HepG2 (cell line): ENCODE results near the gene AK8. TPM values are rescaled to one million over a fixed set of nuclear protein-coding genes. Genes with fewer than 3 reads are reported as not detected.

Experiments
- BCL3 ChIP-seq: sonication (generic); formaldehyde crosslinking; IDR thresholded peaks from 2 replicates; pipeline ENCODE4 v1.5.1; 2020; ENCODE audit warnings: mild to moderate bottlenecking, missing genetic modification reagents, moderate library complexity
- CREBL2 ChIP-seq: sonication (generic); formaldehyde crosslinking; IDR thresholded peaks from 2 replicates; pipeline ENCODE4 v1.8.1; 2023; ENCODE audit warnings: missing genetic modification reagents, mild to moderate bottlenecking, borderline replicate concordance
- DPF2 ChIP-seq: sonication (generic); formaldehyde crosslinking; IDR thresholded peaks from 2 replicates; pipeline ENCODE4 v1.4.0; 2020; ENCODE audit warnings: mild to moderate bottlenecking, low read depth, missing genetic modification reagents, borderline replicate concordance
- ETV6 ChIP-seq: sonication (generic); formaldehyde crosslinking; conservative IDR thresholded peaks from 2 replicates; pipeline ENCODE4 v1.4.0; 2020; ENCODE audit warnings: missing genetic modification reagents
- GPBP1L1 ChIP-seq: sonication (generic); formaldehyde crosslinking; IDR thresholded peaks from 2 replicates; pipeline ENCODE4 v1.5.0; 2020; ENCODE audit warnings: mild to moderate bottlenecking, missing genetic modification reagents
- HNRNPL ChIP-seq: fragments of 200-400 bp; formaldehyde crosslinking; IDR thresholded peaks from 2 replicates; pipeline ENCODE4 v1.6.1; 2017; ENCODE audit warnings: mild to moderate bottlenecking, low read depth, low read length
- PHB2 ChIP-seq: fragments of 450-650 bp; IDR thresholded peaks from 2 replicates; pipeline ENCODE4 v1.6.1; 2018; ENCODE audit not compliant: partially characterized antibody
- RAD21 ChIP-seq: fragments of 450-650 bp; formaldehyde crosslinking; IDR thresholded peaks from 2 replicates; pipeline ENCODE4 v1.5.0; 2020; ENCODE audit warnings: mild to moderate bottlenecking
- SALL1 ChIP-seq: sonication (generic); formaldehyde crosslinking; IDR thresholded peaks from 2 replicates; pipeline ENCODE4 v1.8.0; 2022; ENCODE audit warnings: mild to moderate bottlenecking, missing genetic modification reagents
- SRSF4 ChIP-seq: fragments of 200-400 bp; formaldehyde crosslinking; IDR thresholded peaks from one replicate; pipeline ENCODE4 v1.6.1; 2018; ENCODE audit warnings: mild to moderate bottlenecking, low read depth, low read length, moderate library complexity; ENCODE audit not compliant: poor library complexity, severe bottlenecking
- ZNF292 ChIP-seq: sonication (generic); formaldehyde crosslinking; IDR thresholded peaks from 2 replicates; pipeline ENCODE4 v1.8.1; 2022; ENCODE audit warnings: mild to moderate bottlenecking, low read depth, missing genetic modification reagents, borderline replicate concordance
- ZNF33A ChIP-seq: sonication (generic); formaldehyde crosslinking; IDR thresholded peaks from 2 replicates; pipeline ENCODE4 v1.5.1; 2020; ENCODE audit warnings: missing genetic modification reagents, mild to moderate bottlenecking, moderate library complexity, borderline replicate concordance
- ZNF562 ChIP-seq: sonication (generic); formaldehyde crosslinking; IDR thresholded peaks from 2 replicates; pipeline ENCODE4 v1.8.0; 2022; ENCODE audit warnings: missing genetic modification reagents, borderline replicate concordance
- ZNF639 ChIP-seq: conservative IDR thresholded peaks from 2 replicates; pipeline ENCODE4 v1.6.1; 2018; ENCODE audit warnings: missing genetic modification reagents
- ZNF768 ChIP-seq: sonication (generic); formaldehyde crosslinking; IDR thresholded peaks from 2 replicates; pipeline ENCODE4 v1.4.0; 2020; ENCODE audit warnings: missing genetic modification reagents
- ZNF800 ChIP-seq: sonication (generic); formaldehyde crosslinking; IDR thresholded peaks from 2 replicates; pipeline ENCODE4 v1.4.0; 2020; ENCODE audit warnings: missing genetic modification reagents
- ZSCAN31 ChIP-seq: sonication (generic); formaldehyde crosslinking; IDR thresholded peaks from 2 replicates; pipeline ENCODE4 v1.5.0; 2020; ENCODE audit warnings: low read depth, mild to moderate bottlenecking, missing genetic modification reagents
- polyA plus RNA-seq, 8 experiments: library from polyadenylated mRNA; depleted of rRNA in 3 of 8; stranded (reverse) in 7 of 8; unstranded in 1 of 8; fragments of >200 nt; fragmentation: Illumina TruSeq in 4 of 8; extraction: Trizol in 4 of 8; gene quantifications; 2 replicates each; pipeline versions ENCODE4 v1.2.1 to v1.2.3, GENCODE V29; 2011 to 2016; ENCODE audit warnings: low read depth in 4 of 8, missing spikeins in 1 of 8, mixed read lengths in 1 of 8; ENCODE audit not compliant: insufficient read depth in 1 of 8
- total RNA-seq, 5 experiments: library from RNA; depleted of rRNA; stranded (reverse); fragments of >200 nt; fragmentation: Illumina TruSeq; extraction: Trizol; gene quantifications; 2 replicates each; pipeline ENCODE4 v1.2.3, GENCODE V29; 2016; ENCODE audit warnings: low read depth in 1 of 5

The AK8 gene
- total and polyA plus RNA-seq, 2 of the 13 experiments (the other 11 are each of a cell fraction or from before 2014, with no cell fraction given) = 0.11 TPM; not detected in 1

GRCh38 chr9:132800038-132800648 lies 77.9 kb downstream of the AK8 start (continued):
- no peak for TF ChIP-seq SRSF4
- TF ChIP-seq CREBL2 (CRISPR knock-in tag) = no peak
- no peak for TF ChIP-seq BCL3 (CRISPR knock-in tag)
- no peak for TF ChIP-seq ETV6 (CRISPR knock-in tag)
- TF ChIP-seq RAD21 = peak; percentile 89
- no peak for TF ChIP-seq HNRNPL
- no peak for TF ChIP-seq DPF2
- no peak for TF ChIP-seq ZNF639
- TF ChIP-seq PHB2 = no peak
- peak; percentile 19; the same call in 1 of the 2 replicates for TF ChIP-seq SALL1
- TF ChIP-seq ZNF562 (CRISPR knock-in tag) = no peak
- TF ChIP-seq GPBP1L1 (CRISPR knock-in tag) = no peak
- no peak for TF ChIP-seq ZNF33A
- no peak for TF ChIP-seq ZNF800
- TF ChIP-seq ZNF292 (CRISPR knock-in tag) = no peak
- TF ChIP-seq ZNF768 = no peak
- TF ChIP-seq ZSCAN31 (CRISPR knock-in tag) = no peak
